Endothelial cell of umbilical vein (primary cell): ENCODE data around the gene APOD. TPM values are rescaled to one million over a fixed set of nuclear protein-coding genes. Genes with fewer than 3 reads are reported as not detected.
"Not testable (repeated sequence)": the region's sequence is repeated elsewhere in the genome, so short reads cannot be mapped to it uniquely, and the experiment has no call there.

Experiments
- BruUV-seq: library from RNA; stranded (reverse); fragments of 400-500 nt; replicated peaks from 2 replicates; lab custom pipeline; 2021; lab: Mats Ljungman, UMichigan
- CTCF ChIA-PET: fragments of 300-600, 350-600 bp; sonication (Branson Sonifier 250); formaldehyde crosslinking; loops from one replicate; lab custom pipeline; 2021; ENCODE audit warnings: antibody characterized with exemption, inconsistent platforms; lab: Charles Lee
- POLR2A ChIA-PET: fragments of 300-600, 350-600 bp; sonication (Branson Sonifier 250); formaldehyde crosslinking; loops from one replicate; lab custom pipeline; 2021; ENCODE audit warnings: antibody characterized with exemption, inconsistent platforms; lab: Charles Lee
- DNase-seq: peaks from one replicate; pipeline ENCODE4 v3.0.0-alpha.2; 2011; ENCODE audit warnings: low read depth, low spot score
- FAIRE-seq: peaks from 2 replicates; lab custom pipeline; 2011; peaks lifted over from hg19 to GRCh38; lab: Jason Lieb, UNC
- H2AFZ ChIP-seq: 2 replicates; pipeline ENCODE4 v1.6.0; 2012; ENCODE audit warnings: low read depth, low read length, control low read depth, inconsistent platforms
- H3K27ac ChIP-seq: 2 replicates; pipeline ENCODE4 v1.5.1; 2011; ENCODE audit warnings: low read depth, mild to moderate bottlenecking, control low read depth, low read length, moderate library complexity; ENCODE audit not compliant: insufficient read depth
- H3K27me3 ChIP-seq, 2 experiments: 2 replicates each; pipeline versions ENCODE4 v1.6.0 to v1.6.1; 2011; ENCODE audit warnings: low read length in 2 of 2, mixed read lengths in 1 of 2; ENCODE audit not compliant: control insufficient read depth in 2 of 2, insufficient read depth in 2 of 2
- H3K36me3 ChIP-seq, 2 experiments: 2 replicates in 1 of 2; 3 replicates in 1 of 2; pipeline ENCODE4 v1.5.1; 2011; ENCODE audit warnings: low read length in 2 of 2, mild to moderate bottlenecking in 1 of 2, moderate library complexity in 1 of 2; ENCODE audit not compliant: control insufficient read depth in 2 of 2, insufficient read depth in 2 of 2; ENCODE audit errors: extremely low read depth in 1 of 2
- H3K4me1 ChIP-seq: 3 replicates; pipeline ENCODE4 v1.5.1; 2011; ENCODE audit warnings: mild to moderate bottlenecking, low read length; ENCODE audit not compliant: control insufficient read depth, insufficient read depth; ENCODE audit errors: extremely low read depth
- H3K4me2 ChIP-seq: 2 replicates; pipeline ENCODE4 v1.6.1; 2011; ENCODE audit warnings: low read length, control low read depth, mixed read lengths; ENCODE audit not compliant: insufficient read depth
- H3K4me3 ChIP-seq, 3 experiments: fragments of 200-600 bp in 1 of 3; sonication (generic), shearing (Covaris generic) in 1 of 3; replicated peaks in 1 of 3; 2 replicates each; pipeline ENCODE4 v1.5.1; 2011 to 2016; ENCODE audit warnings: control low read depth in 3 of 3, low read length in 3 of 3, mild to moderate bottlenecking in 2 of 3, inconsistent platforms in 1 of 3, low read depth in 1 of 3, moderate library complexity in 1 of 3; ENCODE audit not compliant: insufficient read depth in 1 of 3
- H3K79me2 ChIP-seq: 2 replicates; pipeline ENCODE4 v1.6.0; 2012; ENCODE audit warnings: low read length, inconsistent platforms; ENCODE audit not compliant: control insufficient read depth, insufficient read depth
- H3K9ac ChIP-seq: replicated peaks from 2 replicates; pipeline ENCODE3; 2011; ENCODE audit warnings: low read length, control low read depth; ENCODE audit not compliant: insufficient read depth; ENCODE audit errors: extremely low read depth
- H3K9me1 ChIP-seq: replicated peaks from 3 replicates; pipeline ENCODE4 v1.6.0; 2011; ENCODE audit warnings: mild to moderate bottlenecking, low read length; ENCODE audit not compliant: control insufficient read depth, insufficient read depth; ENCODE audit errors: extremely low read depth
- H3K9me3 ChIP-seq: replicated peaks from 2 replicates; pipeline ENCODE4 v1.5.1; 2012; ENCODE audit warnings: low read length, inconsistent platforms; ENCODE audit not compliant: control insufficient read depth, insufficient read depth
- H4K20me1 ChIP-seq: replicated peaks from 2 replicates; pipeline ENCODE3; 2011; ENCODE audit warnings: mild to moderate bottlenecking, low read length; ENCODE audit not compliant: control insufficient read depth, insufficient read depth; ENCODE audit errors: extremely low read depth
- CTCF ChIP-seq, 2 donors: IDR thresholded peaks; 1 replicate in 1 of 2; 2 replicates in 1 of 2; pipeline ENCODE4 v1.5.1; 2011; ENCODE audit warnings: low read length in 2 of 2, mild to moderate bottlenecking in 2 of 2, moderate library complexity in 2 of 2, control low read depth in 1 of 2, inconsistent platforms in 1 of 2, low read depth in 1 of 2; ENCODE audit not compliant: insufficient read depth in 1 of 2; ENCODE audit errors: extremely low read depth in 1 of 2
- EZH2 ChIP-seq: IDR thresholded peaks from 2 replicates; pipeline ENCODE4 v1.6.1; 2012; ENCODE audit warnings: borderline replicate concordance, low read depth, mild to moderate bottlenecking, moderate library complexity, low read length, inconsistent platforms; ENCODE audit not compliant: severe bottlenecking
- FOS ChIP-seq: IDR thresholded peaks from 2 replicates; pipeline ENCODE4 v1.6.1; 2011; ENCODE audit warnings: mild to moderate bottlenecking, low read length, moderate library complexity, borderline replicate concordance; ENCODE audit not compliant: insufficient read depth
- GATA2 ChIP-seq: IDR thresholded peaks from 2 replicates; pipeline ENCODE4 v1.7.0; 2011; ENCODE audit warnings: low read depth, mild to moderate bottlenecking, moderate library complexity, mixed read lengths, low read length; ENCODE audit not compliant: insufficient read length, insufficient read depth
- JUN ChIP-seq: IDR thresholded peaks from 2 replicates; pipeline ENCODE4 v1.6.1; 2011; ENCODE audit warnings: borderline replicate concordance, low read depth; ENCODE audit not compliant: insufficient read length, insufficient read depth
- MAX ChIP-seq: IDR thresholded peaks from 2 replicates; pipeline ENCODE4 v1.6.1; 2011; ENCODE audit not compliant: insufficient read depth, insufficient read length
- MYC ChIP-seq: IDR thresholded peaks from one replicate; pipeline ENCODE4 v1.6.1; 2011; ENCODE audit warnings: mild to moderate bottlenecking, low read depth, low read length
- POLR2A ChIP-seq: IDR thresholded peaks from 2 replicates; pipeline ENCODE4 v1.6.1; 2012; ENCODE audit warnings: low read depth, mild to moderate bottlenecking, control low read depth, low read length
- POLR2AphosphoS5 ChIP-seq: IDR thresholded peaks from 2 replicates; pipeline ENCODE4 v1.6.1; 2012; ENCODE audit warnings: low read depth, mild to moderate bottlenecking, control low read depth, low read length, moderate library complexity; ENCODE audit not compliant: insufficient read depth
- dilution Hi-C: fragments of 300-500 bp; cut with MboI; formaldehyde crosslinking; loops from one replicate; pipeline ENCODE4 v1.15.0; 2019; ENCODE audit warnings: low sequenced_read_pairs; ENCODE audit not compliant: extremely low pct_ligation_motif_present
- intact Hi-C: fragments of 100-400 bp; cut with micrococcal nuclease; formaldehyde crosslinking; loops from one replicate; pipeline ENCODE4 v1.10.0; 2022
- polyA plus RNA-seq, 4 experiments: library from polyadenylated mRNA; depleted of rRNA in 3 of 4; stranded (reverse) in 3 of 4; unstranded in 1 of 4; fragments of >200 nt; gene quantifications; 2 replicates each; pipeline versions ENCODE4 v1.2.1 to v1.2.3, GENCODE V29; 2011 to 2012; ENCODE audit warnings: missing spikeins in 1 of 4
- total RNA-seq: library from RNA; stranded (reverse); gene quantifications from 2 replicates; pipeline ENCODE4 v1.2.3, GENCODE V29; 2021

APOD gene
- total and polyA plus RNA-seq, 2 donors (not counting 3 experiments of a cell fraction or from before 2014, with no cell fraction given): 2.2 to 2.9 TPM

GRCh38 chr3:195609229-195609628 lies 25.5 kb upstream of the APOD start:
- no TSS peak for BruUV-seq
- Histone ChIP-seq H3K9ac (no peak overlapping the region), H3K4me1 (no peaks in the 10 kb centered on the region), H2AFZ (no peak overlapping the region), H3K36me3 (no peaks in the 10 kb centered on the region), H3K9me1 (no peaks in the 10 kb centered on the region), H3K4me3 (no peak overlapping the region), H3K4me2 (no peak overlapping the region), H4K20me1 (no peaks in the 10 kb centered on the region), H3K9me3 (no peaks in the 10 kb centered on the region), H3K79me2 (no peaks in the 10 kb centered on the region), H3K27ac (no peak overlapping the region), H3K27me3 (peaks cover 2 to 3% of the 10 kb centered on the region in 2 experiments)
- CTCF ChIA-PET: no interaction called here
- dilution Hi-C loops: no loop called here
- FAIRE-seq (no peak), DNase-seq (no peak)
- TF ChIP-seq JUN: no peak
- no peak for TF ChIP-seq EZH2
- TF ChIP-seq FOS: no peak
- TF ChIP-seq POLR2A: no peak
- no peak for TF ChIP-seq CTCF (IDR thresholded peaks at IDR 0.05; ENCODE audit: extremely low read depth in 1 of 2, insufficient read depth in 1 of 2, low read depth in 1 of 2, low read length in 2 of 2)
- TF ChIP-seq GATA2: no peak
- no peak for TF ChIP-seq MAX
- no peak for TF ChIP-seq MYC
- TF ChIP-seq POLR2AphosphoS5: no peak
- intact Hi-C loops: no loop called here
- POLR2A ChIA-PET: no interaction called here

GRCh38 chr3:195601785-195602184 lies 18.0 kb upstream of the APOD start:
- H3K9me3 ChIP-seq, H3K4me1 ChIP-seq, H3K9me1 ChIP-seq, H4K20me1 ChIP-seq, H3K27ac ChIP-seq, H3K36me3 ChIP-seq, DNase-seq, H3K4me3 ChIP-seq, H2AFZ ChIP-seq, BruUV-seq, H3K4me2 ChIP-seq, dilution Hi-C loops, H3K79me2 ChIP-seq, intact Hi-C loops, H3K9ac ChIP-seq, H3K27me3 ChIP-seq, CTCF ChIA-PET, FAIRE-seq, POLR2A ChIA-PET: not testable (repeated sequence)
